KMS-11 (cell line): ENCODE measurements around the gene CDK2AP2.

Experiments used
- H2AFZ ChIP-seq: fragments of 200-600 bp; sonication (generic); 2 replicates; pipeline ENCODE4 v1.6.1; 2016; ENCODE audit warnings: antibody characterized with exemption, mixed run types, low read depth
- H3K27ac ChIP-seq: fragments of 200-600 bp; sonication (generic); 2 replicates; pipeline ENCODE4 v1.6.1; 2016; ENCODE audit warnings: mild to moderate bottlenecking, mixed run types
- H3K27me3 ChIP-seq: fragments of 200-600 bp; sonication (generic); 2 replicates; pipeline ENCODE4 v1.6.1; 2017; ENCODE audit warnings: mild to moderate bottlenecking, low read depth, mixed run types, moderate library complexity; ENCODE audit not compliant: insufficient read depth
- H3K36me3 ChIP-seq: fragments of 200-600 bp; sonication (generic); 2 replicates; pipeline ENCODE4 v1.6.1; 2017; ENCODE audit warnings: mild to moderate bottlenecking, mixed run types; ENCODE audit not compliant: insufficient read depth
- H3K4me1 ChIP-seq: fragments of 200-600 bp; sonication (generic); 2 replicates; pipeline ENCODE4 v1.6.1; 2016; ENCODE audit warnings: mild to moderate bottlenecking, low read depth, mixed run types; ENCODE audit not compliant: poor library complexity, severe bottlenecking
- H3K4me2 ChIP-seq: fragments of 200-600 bp; sonication (generic); 2 replicates; pipeline ENCODE4 v1.7.0; 2016; ENCODE audit warnings: mild to moderate bottlenecking, mixed run types
- H3K4me3 ChIP-seq: fragments of 200-600 bp; sonication (generic); IDR thresholded peaks from 2 replicates; pipeline ENCODE4 v1.6.1; 2017; ENCODE audit warnings: low read depth, low read length, mixed read lengths; ENCODE audit not compliant: insufficient read depth
- H3K79me2 ChIP-seq: fragments of 200-600 bp; sonication (generic); 2 replicates; pipeline ENCODE4 v1.6.1; 2016; ENCODE audit warnings: low read depth, mixed run types; ENCODE audit not compliant: insufficient read depth
- H3K9ac ChIP-seq: fragments of 200-600 bp; sonication (generic); 2 replicates; pipeline ENCODE4 v1.6.1; 2016; ENCODE audit warnings: mild to moderate bottlenecking, mixed run types
- H4K20me1 ChIP-seq: fragments of 200-600 bp; sonication (generic); 2 replicates; pipeline ENCODE4 v1.6.1; 2016; ENCODE audit warnings: mild to moderate bottlenecking, mixed run types; ENCODE audit not compliant: insufficient read depth
- TF ChIP-seq, protein P1 (sequence below): fragments of 200-600 bp; sonication (generic); conservative IDR thresholded peaks from 2 replicates; pipeline ENCODE4 v1.6.1; 2017; ENCODE audit warnings: low read depth, mild to moderate bottlenecking, antibody characterized with exemption, low read length, moderate library complexity, mixed read lengths

Gene CDK2AP2

DNA sequence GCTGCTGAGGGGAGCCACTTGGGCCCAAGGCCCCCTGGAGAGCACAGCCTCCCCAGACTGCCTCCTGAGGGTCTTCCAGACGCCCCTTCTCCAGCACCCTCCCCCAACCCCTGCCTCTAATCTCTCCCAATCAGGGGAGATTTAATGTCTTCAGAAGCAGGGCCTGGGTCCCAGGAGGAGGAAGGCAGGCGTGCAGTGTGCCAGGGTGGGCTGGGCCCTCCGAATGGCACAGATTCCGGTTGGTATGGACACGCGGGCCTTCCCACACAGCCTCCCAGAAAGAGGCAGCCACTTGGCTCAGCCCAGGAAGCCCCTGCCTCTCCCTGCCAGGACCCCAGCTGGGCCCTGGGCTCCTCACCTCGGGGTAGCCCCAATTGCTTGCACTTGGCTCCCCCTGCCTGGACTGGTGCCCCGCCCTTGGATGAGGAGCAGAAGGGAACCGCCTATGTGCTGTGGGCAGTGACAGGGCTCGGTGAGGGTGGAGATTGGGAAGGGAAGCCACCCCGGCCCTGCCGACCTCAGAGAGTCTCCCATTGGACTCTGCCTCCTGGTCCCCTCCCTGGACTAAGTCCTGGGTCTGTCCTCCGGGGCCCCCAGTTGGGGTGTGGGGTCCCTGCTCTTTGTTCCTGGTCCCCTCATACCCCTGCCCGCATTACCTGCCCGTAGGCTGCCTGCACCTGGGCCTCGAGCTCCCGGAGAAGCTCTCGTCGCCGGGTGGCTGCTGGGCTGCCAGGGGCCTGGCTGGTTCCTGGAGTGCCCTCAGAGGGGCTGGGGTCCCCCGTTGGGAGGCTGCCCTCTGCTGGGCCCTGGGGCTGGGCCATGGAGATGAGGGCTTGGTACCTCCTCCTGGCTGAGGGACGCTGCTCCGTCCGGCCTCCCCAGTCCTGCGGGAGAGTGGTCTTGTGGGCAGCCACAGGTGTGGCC, 15.9 kb upstream of the CDK2AP2 start:
- Histone ChIP-seq H3K36me3 (no peaks in the 10 kb centered on the region), H3K27me3 (peaks cover 21% of the 10 kb centered on the region; the same call in 1 of the 2 replicates), H3K4me1 (no peaks in the 10 kb centered on the region), H3K4me2 (no peak overlapping the region), H4K20me1 (no peaks in the 10 kb centered on the region), H3K4me3 (no peak overlapping the region), H2AFZ (no peak overlapping the region), H3K79me2 (no peaks in the 10 kb centered on the region), H3K9ac (no peak overlapping the region), H3K27ac (no peak overlapping the region)
- TF ChIP-seq, protein P1, sequence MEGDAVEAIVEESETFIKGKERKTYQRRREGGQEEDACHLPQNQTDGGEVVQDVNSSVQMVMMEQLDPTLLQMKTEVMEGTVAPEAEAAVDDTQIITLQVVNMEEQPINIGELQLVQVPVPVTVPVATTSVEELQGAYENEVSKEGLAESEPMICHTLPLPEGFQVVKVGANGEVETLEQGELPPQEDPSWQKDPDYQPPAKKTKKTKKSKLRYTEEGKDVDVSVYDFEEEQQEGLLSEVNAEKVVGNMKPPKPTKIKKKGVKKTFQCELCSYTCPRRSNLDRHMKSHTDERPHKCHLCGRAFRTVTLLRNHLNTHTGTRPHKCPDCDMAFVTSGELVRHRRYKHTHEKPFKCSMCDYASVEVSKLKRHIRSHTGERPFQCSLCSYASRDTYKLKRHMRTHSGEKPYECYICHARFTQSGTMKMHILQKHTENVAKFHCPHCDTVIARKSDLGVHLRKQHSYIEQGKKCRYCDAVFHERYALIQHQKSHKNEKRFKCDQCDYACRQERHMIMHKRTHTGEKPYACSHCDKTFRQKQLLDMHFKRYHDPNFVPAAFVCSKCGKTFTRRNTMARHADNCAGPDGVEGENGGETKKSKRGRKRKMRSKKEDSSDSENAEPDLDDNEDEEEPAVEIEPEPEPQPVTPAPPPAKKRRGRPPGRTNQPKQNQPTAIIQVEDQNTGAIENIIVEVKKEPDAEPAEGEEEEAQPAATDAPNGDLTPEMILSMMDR, result no peak

DNA sequence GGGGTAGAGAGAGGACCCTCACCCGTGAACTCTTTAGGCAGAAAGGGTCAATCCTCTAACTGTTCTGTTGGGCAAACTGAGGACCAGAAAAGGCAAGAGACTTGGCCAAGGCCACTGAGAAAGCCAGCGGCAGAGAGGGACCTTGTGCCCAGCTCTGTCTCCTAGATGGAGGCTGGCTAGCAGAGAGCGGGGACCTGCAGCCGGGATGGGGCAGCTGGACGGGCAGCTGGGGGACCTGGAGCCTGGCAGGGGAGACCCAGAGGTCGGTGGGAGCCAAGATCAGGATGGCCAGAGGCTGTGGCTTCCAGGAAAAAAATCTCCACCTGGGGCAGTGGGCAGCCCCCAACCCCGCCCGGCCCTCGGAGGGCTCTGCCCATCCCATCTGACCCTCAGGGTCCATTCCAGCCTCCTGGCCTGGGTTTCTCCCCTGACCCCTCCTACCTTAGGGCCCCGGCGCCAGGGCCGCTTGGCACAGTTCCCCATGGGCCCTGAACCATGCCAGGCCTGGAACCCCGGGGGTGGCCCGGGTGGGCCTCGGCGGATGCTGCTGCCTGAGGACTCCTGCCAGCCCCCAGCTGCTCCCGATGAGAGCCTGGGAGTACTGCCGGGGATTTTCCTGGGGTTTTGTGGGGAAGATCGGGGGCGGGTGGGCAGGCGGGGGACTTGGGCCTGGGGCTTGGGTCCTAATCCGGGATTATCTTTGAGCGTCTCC, 15.0 kb upstream of the CDK2AP2 start, which contains the start of gene CABP2:
CABP2 (minus strand) TSS at position 603 of the 712 bp plus-strand sequence; CDS start at position 483, 120 bp downstream.
- Histone ChIP-seq H3K4me3 (no peak within 1 kb of the TSS), H3K9ac (no peak within 1 kb of the TSS), H4K20me1 (no peaks in the 10 kb centered on the region), H3K4me1 (no peaks in the 10 kb centered on the region), H2AFZ (no peak within 1 kb of the TSS), H3K36me3 (no peaks in the 10 kb centered on the region), H3K4me2 (no peak within 1 kb of the TSS), H3K27me3 (peaks cover 21% of the 10 kb centered on the region; the same call in 1 of the 2 replicates), H3K79me2 (no peaks in the 10 kb centered on the region), H3K27ac (no peak within 1 kb of the TSS)
- TF ChIP-seq, protein P1, result no peak

DNA sequence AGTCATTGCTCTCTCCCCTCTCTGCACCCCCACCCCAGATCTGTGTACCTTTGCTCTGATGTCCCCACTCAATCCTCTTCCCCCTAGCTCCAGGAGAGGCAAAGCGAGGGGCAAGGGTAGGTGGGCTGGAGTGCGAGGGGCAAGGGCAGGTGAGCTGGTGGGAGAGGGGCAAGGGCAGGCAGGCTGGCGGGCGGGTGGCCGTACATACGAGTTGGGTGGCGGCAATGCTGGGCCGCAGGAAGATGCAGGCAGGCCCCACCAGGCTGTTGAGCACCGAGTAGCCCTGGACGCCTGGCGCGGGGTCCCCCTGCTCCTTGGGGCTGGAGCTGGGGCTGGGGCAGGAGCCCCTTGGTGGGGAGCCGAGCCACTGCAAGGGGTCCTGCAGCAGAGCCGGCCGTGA, 14.4 kb upstream of the CDK2AP2 start:
- Histone ChIP-seq H3K27ac (no peak overlapping the region), H2AFZ (no peak overlapping the region), H3K36me3 (no peaks in the 10 kb centered on the region), H3K4me3 (no peak overlapping the region), H3K27me3 (peaks cover 21% of the 10 kb centered on the region; the same call in 1 of the 2 replicates), H4K20me1 (no peaks in the 10 kb centered on the region), H3K4me1 (no peaks in the 10 kb centered on the region), H3K79me2 (no peaks in the 10 kb centered on the region), H3K4me2 (no peak overlapping the region), H3K9ac (no peak overlapping the region)
- TF ChIP-seq, protein P1, result no peak

DNA sequence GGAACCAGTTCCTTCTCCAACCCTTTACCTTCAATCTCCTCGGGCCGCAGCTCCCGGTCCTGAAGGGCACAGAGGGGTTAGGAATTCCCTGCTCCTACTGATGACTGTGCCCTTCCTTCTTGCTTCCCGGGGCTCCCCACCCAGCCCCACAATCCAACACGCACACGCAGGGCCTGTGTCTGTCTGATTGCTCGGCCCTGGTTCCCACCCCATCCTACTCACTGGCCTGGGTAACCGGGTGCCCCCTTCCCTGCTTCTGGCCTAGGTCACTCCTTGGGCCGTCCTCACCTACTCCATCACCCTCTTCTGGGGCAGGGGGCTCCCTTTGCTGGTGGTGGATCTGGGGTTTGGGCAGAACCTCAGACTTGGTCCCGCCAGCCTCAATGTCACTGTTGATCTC, 14.0 kb upstream of the CDK2AP2 start:
- no peak overlapping the region for H2AFZ ChIP-seq
- H3K9ac ChIP-seq, result no peak overlapping the region
- H3K4me1 ChIP-seq, result no peaks in the 10 kb centered on the region
- H4K20me1 ChIP-seq, result no peaks in the 10 kb centered on the region
- H3K4me2 ChIP-seq, result no peak overlapping the region
- no peaks in the 10 kb centered on the region for H3K36me3 ChIP-seq
- H3K4me3 ChIP-seq, result no peak overlapping the region
- H3K79me2 ChIP-seq, result no peaks in the 10 kb centered on the region
- peaks cover 21% of the 10 kb centered on the region; the same call in 1 of the 2 replicates for H3K27me3 ChIP-seq
- no peak overlapping the region for H3K27ac ChIP-seq
- TF ChIP-seq, protein P1, result no peak
